ENCODE measurements around the gene PTPN11. TPM values are rescaled to one million over a fixed set of nuclear protein-coding genes. Genes with fewer than 3 reads are reported as not detected.

The PTPN11 gene
- total and polyA plus RNA-seq, 2 experiments from 2014 or later: 87.0 to 94.7 TPM

GRCh38 chr12:112466011-112466422, 47.3 kb downstream of the PTPN11 start:
- Histone ChIP-seq H3K27ac (ENCODE audit: low read depth) (no peak overlapping the region), H3K27me3 (ENCODE audit: insufficient read depth) (no peaks in the 10 kb centered on the region), H3K9me2 (ENCODE audit: insufficient read depth) (no peaks in the 10 kb centered on the region), H4K20me1 (replicated peaks; ENCODE audit: insufficient read depth) (peaks cover 11% of the 10 kb centered on the region), H3K4me2 (no peak overlapping the region), H3F3A (replicated peaks; ENCODE audit: low read depth) (no peaks in the 10 kb centered on the region), H2AFZ (no peak overlapping the region), H3K4me3 (no peak overlapping the region), H3K79me2 (replicated peaks; ENCODE audit: insufficient read depth) (peaks cover 4% of the 10 kb centered on the region; the same call in 1 of the 2 replicates), H3K36me3 (ENCODE audit: insufficient read depth) (peaks cover 5% of the 10 kb centered on the region; the same call in 1 of the 2 replicates), H3K4me1 (ENCODE audit: insufficient read depth) (peaks cover 9% of the 10 kb centered on the region)
- peaks cover 14% of the 10 kb centered on the region for H3K36me3 Mint-ChIP-seq (ENCODE audit: low read depth)
- peaks cover 12% of the 10 kb centered on the region; the same call in 2 of the 3 replicates for H3K4me1 Mint-ChIP-seq
- no peak overlapping the region for H3K27ac Mint-ChIP-seq
- ATAC-seq (no peak), DNase-seq (ENCODE audit: low spot score) (no peak)
- H3K9me3 Mint-ChIP-seq: no peaks in the 10 kb centered on the region
- H3K4me3 Mint-ChIP-seq: no peak overlapping the region
- TF ChIP-seq ZNF114 (CRISPR knock-in tag; IDR thresholded peaks at IDR 0.05) (no peak), ETS1 (IDR thresholded peaks at IDR 0.05) (no peak), EZH2 (IDR thresholded peaks at IDR 0.05; ENCODE audit: low read depth, unreplicated experiment) (no peak)
- peaks cover 2% of the 10 kb centered on the region for H3K27me3 Mint-ChIP-seq (ENCODE audit: insufficient read depth, low read depth, poor library complexity)

GRCh38 chr12:112466835-112467234, 48.1 kb downstream of the PTPN11 start:
- no peak for DNase-seq (ENCODE audit: low spot score)
- Mint-ChIP-seq H3K4me3 (no peak overlapping the region), H3K27ac (no peak overlapping the region), H3K27me3 (ENCODE audit: insufficient read depth, low read depth, poor library complexity) (peaks cover 2% of the 10 kb centered on the region), H3K4me1 (peaks cover 12% of the 10 kb centered on the region; the same call in 2 of the 3 replicates), H3K9me3 (no peaks in the 10 kb centered on the region), H3K36me3 (ENCODE audit: low read depth) (peaks cover 12% of the 10 kb centered on the region)
- no peaks in the 10 kb centered on the region for H3K9me2 ChIP-seq (ENCODE audit: insufficient read depth)
- H3K79me2 ChIP-seq (replicated peaks; ENCODE audit: insufficient read depth): peaks cover 4% of the 10 kb centered on the region; the same call in 1 of the 2 replicates
- H3K36me3 ChIP-seq (ENCODE audit: insufficient read depth): peaks cover 5% of the 10 kb centered on the region; the same call in 1 of the 2 replicates
- no peak overlapping the region for H3K4me2 ChIP-seq
- no peaks in the 10 kb centered on the region for H3F3A ChIP-seq (replicated peaks; ENCODE audit: low read depth)
- no peaks in the 10 kb centered on the region for H3K27me3 ChIP-seq (ENCODE audit: insufficient read depth)
- H3K4me3 ChIP-seq: no peak overlapping the region
- H2AFZ ChIP-seq: no peak overlapping the region
- peaks cover 9% of the 10 kb centered on the region for H3K4me1 ChIP-seq (ENCODE audit: insufficient read depth)
- ATAC-seq: no peak
- TF ChIP-seq CREB1 (CRISPR knock-in tag; IDR thresholded peaks at IDR 0.05; ENCODE audit: low read depth) (no peak), STAT1 (IDR thresholded peaks at IDR 0.05; ENCODE audit: unreplicated experiment) (no peak), NANOG (IDR thresholded peaks at IDR 0.05; ENCODE audit: borderline replicate concordance) (no peak), EZH2phosphoT487 (IDR thresholded peaks at IDR 0.05; ENCODE audit: unreplicated experiment) (no peak), EZH2 (IDR thresholded peaks at IDR 0.05; ENCODE audit: low read depth, unreplicated experiment) (no peak), POLR2AphosphoS5 (IDR thresholded peaks at IDR 0.05; ENCODE audit: low read depth) (no peak)
- H3K27ac ChIP-seq (ENCODE audit: low read depth): peak overlapping the region; percentile 45; the same call in 1 of the 2 replicates
- H4K20me1 ChIP-seq (replicated peaks; ENCODE audit: insufficient read depth): peaks cover 11% of the 10 kb centered on the region

DNA sequence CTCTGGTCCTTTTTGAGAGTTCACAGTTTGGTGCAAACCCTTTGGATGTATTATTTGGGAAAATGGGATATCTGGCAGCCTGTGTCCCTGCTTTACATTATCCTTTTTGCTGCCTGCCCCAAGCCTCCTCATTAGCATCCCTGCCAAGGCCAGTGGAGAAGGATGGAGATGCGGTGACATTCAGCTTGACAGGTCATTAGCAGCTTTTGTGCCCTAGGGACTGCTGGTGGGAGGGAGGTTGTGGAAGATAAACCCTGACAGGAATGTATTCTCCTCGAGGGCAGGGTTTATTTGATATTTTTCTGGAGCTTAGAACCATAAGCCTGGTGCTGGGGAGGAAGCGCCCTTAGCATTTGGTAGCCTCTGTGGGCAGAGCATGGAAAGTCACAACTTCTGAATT, 49.3 kb downstream of the PTPN11 start:
- no peak overlapping the region for H3K27ac ChIP-seq (ENCODE audit: low read depth)
- no peaks in the 10 kb centered on the region for H3K27me3 ChIP-seq (ENCODE audit: insufficient read depth)
- H3K79me2 ChIP-seq (replicated peaks; ENCODE audit: insufficient read depth): no peaks in the 10 kb centered on the region; the same call in 1 of the 2 replicates
- no peaks in the 10 kb centered on the region for H3K9me3 Mint-ChIP-seq
- DNase-seq (ENCODE audit: low spot score): no peak
- ATAC-seq: no peak
- no peak overlapping the region for H2AFZ ChIP-seq
- peaks cover 9% of the 10 kb centered on the region for H3K4me1 ChIP-seq (ENCODE audit: insufficient read depth)
- peaks cover 4% of the 10 kb centered on the region for H3K36me3 ChIP-seq (ENCODE audit: insufficient read depth)
- H3K4me2 ChIP-seq: no peak overlapping the region
- H3K27me3 Mint-ChIP-seq (ENCODE audit: insufficient read depth, low read depth, poor library complexity): peaks cover 2% of the 10 kb centered on the region
- H3K27ac Mint-ChIP-seq: no peak overlapping the region
- peaks cover 3% of the 10 kb centered on the region; the same call in 1 of the 2 replicates for H4K20me1 ChIP-seq (replicated peaks; ENCODE audit: insufficient read depth)
- peaks cover 12% of the 10 kb centered on the region; the same call in 2 of the 3 replicates for H3K4me1 Mint-ChIP-seq
- no peak overlapping the region for H3K4me3 ChIP-seq
- H3K9me2 ChIP-seq (ENCODE audit: insufficient read depth): no peaks in the 10 kb centered on the region
- H3K36me3 Mint-ChIP-seq (ENCODE audit: low read depth): peaks cover 14% of the 10 kb centered on the region
- no peak overlapping the region for H3K4me3 Mint-ChIP-seq
- 0 out of 2 replicates have a peak, but pooled peaks cover 3% of the 10 kb centered on the region for H3F3A ChIP-seq (replicated peaks; ENCODE audit: low read depth)
- TF ChIP-seq POLR2AphosphoS5 (IDR thresholded peaks at IDR 0.05; ENCODE audit: low read depth) (no peak), ZNF331 (CRISPR knock-in tag; IDR thresholded peaks at IDR 0.05; ENCODE audit: low read depth) (no peak), EZH2phosphoT487 (IDR thresholded peaks at IDR 0.05; ENCODE audit: unreplicated experiment) (no peak), CTCF (conservative IDR thresholded peaks at IDR 0.05; ENCODE audit: low read depth in 2 of 2) (no peak), CREB1 (CRISPR knock-in tag; IDR thresholded peaks at IDR 0.05; ENCODE audit: low read depth) (no peak), NANOG (IDR thresholded peaks at IDR 0.05; ENCODE audit: borderline replicate concordance) (no peak), REST (IDR thresholded peaks at IDR 0.05; ENCODE audit: unreplicated experiment) (no peak), ZNF114 (CRISPR knock-in tag; IDR thresholded peaks at IDR 0.05) (no peak), STAT1 (IDR thresholded peaks at IDR 0.05; ENCODE audit: unreplicated experiment) (no peak), JUNB (IDR thresholded peaks at IDR 0.05; ENCODE audit: unreplicated experiment) (no peak), EZH2 (IDR thresholded peaks at IDR 0.05; ENCODE audit: low read depth, unreplicated experiment) (no peak)
